Measurements from ENCODE around the gene TVP23C.

Gene TVP23C

DNA sequence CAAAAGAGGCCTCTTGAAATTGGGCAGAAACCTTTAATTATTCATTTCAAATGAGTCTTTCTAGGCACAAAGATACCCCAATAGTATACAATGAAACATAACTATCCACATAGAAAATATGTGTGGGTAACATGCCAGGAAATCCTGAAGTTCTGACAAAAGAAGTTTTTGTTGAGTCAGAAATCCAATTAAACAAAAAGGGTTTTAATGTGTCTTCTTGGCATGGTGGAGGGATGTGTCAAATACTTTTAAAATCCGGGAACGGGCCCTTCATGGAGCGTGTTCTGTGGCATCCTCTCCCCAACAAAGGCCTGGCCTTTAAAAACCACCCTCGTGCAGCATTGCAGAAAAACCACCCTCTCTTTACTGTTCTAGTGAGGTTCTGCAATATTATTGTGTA is 110.0 kb downstream of the TVP23C start:
- TF ChIP-seq, protein P1, sequence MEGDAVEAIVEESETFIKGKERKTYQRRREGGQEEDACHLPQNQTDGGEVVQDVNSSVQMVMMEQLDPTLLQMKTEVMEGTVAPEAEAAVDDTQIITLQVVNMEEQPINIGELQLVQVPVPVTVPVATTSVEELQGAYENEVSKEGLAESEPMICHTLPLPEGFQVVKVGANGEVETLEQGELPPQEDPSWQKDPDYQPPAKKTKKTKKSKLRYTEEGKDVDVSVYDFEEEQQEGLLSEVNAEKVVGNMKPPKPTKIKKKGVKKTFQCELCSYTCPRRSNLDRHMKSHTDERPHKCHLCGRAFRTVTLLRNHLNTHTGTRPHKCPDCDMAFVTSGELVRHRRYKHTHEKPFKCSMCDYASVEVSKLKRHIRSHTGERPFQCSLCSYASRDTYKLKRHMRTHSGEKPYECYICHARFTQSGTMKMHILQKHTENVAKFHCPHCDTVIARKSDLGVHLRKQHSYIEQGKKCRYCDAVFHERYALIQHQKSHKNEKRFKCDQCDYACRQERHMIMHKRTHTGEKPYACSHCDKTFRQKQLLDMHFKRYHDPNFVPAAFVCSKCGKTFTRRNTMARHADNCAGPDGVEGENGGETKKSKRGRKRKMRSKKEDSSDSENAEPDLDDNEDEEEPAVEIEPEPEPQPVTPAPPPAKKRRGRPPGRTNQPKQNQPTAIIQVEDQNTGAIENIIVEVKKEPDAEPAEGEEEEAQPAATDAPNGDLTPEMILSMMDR (IDR thresholded peaks at IDR 0.05; ENCODE audit: control extremely low read depth, extremely low read depth, low read depth, missing control alignments) = no peak
- ChIA-PET POLR2A (no interaction called here), CTCF (no interaction called here)

DNA sequence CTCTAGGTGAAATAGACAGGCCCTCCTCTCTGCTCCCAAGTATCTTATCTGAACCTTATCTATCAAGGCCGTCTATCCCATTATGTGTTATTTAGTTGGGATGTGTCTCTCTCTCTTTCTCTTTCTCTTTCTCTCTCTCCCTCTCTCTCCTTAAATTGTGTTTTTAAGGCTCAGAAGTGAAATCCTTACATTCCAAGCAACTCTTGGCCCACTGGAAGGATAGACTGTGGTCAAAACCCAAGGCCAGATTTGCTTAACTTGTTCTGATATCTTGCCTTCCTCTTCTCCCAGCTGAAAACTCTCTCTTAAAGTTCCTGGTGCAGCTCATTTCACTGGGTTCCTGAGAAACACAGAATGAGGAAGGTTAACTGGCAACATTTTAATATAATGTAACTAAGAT is 110.5 kb downstream of the TVP23C start:
- ChIA-PET POLR2A (no interaction called here), CTCF (no interaction called here)
- TF ChIP-seq, protein P1 (IDR thresholded peaks at IDR 0.05; ENCODE audit: control extremely low read depth, extremely low read depth, low read depth, missing control alignments) = no peak
- DNase-seq (ENCODE audit: extremely low spot score) = no peak

More for the DNA sequence above, 110.0 kb downstream of the TVP23C start:
- no peak for DNase-seq (ENCODE audit: extremely low spot score)

Measured in GM10248 (cell line).